H1 (cell line): ENCODE measurements around the gene BCL2L11. TPM values are rescaled to one million over a fixed set of nuclear protein-coding genes. Genes with fewer than 3 reads are reported as not detected.

Experiments
- CTCF ChIA-PET: fragments of 300-600 bp; sonication (Branson Sonifier 250); formaldehyde crosslinking; loops from one replicate; lab custom pipeline; 2021; ENCODE audit not compliant: partially characterized antibody; lab: Charles Lee
- POLR2A ChIA-PET: fragments of 300-600 bp; sonication (Branson Sonifier 250); formaldehyde crosslinking; loops from one replicate; lab custom pipeline; 2021; ENCODE audit warnings: inconsistent platforms; ENCODE audit not compliant: partially characterized antibody; lab: Charles Lee
- DNase-seq, 2 experiments: peaks; one replicate each; pipeline versions ENCODE4 v3.0.0 to v3.0.0-alpha.2; 2010 to 2022; ENCODE audit warnings: low spot score in 2 of 2, low read depth in 1 of 2, mixed read lengths in 1 of 2
- FAIRE-seq: peaks from 2 replicates; lab custom pipeline; 2011; peaks lifted over from hg19 to GRCh38; lab: Jason Lieb, UNC
- H2AFZ ChIP-seq: 2 replicates; pipeline ENCODE4 v1.8.1; 2012; ENCODE audit warnings: low read length, inconsistent platforms
- H2AK5ac ChIP-seq: 2 replicates; pipeline ENCODE4 v1.6.1; 2013; ENCODE audit warnings: low read depth, low read length
- H2BK120ac ChIP-seq: replicated peaks from 2 replicates; pipeline ENCODE3; 2013; ENCODE audit warnings: low read depth, low read length, inconsistent platforms
- H2BK12ac ChIP-seq: 2 replicates; pipeline ENCODE4 v1.6.1; 2013; ENCODE audit warnings: low read depth, low read length
- H2BK15ac ChIP-seq: 2 replicates; pipeline ENCODE4 v1.6.1; 2013; ENCODE audit warnings: low read length
- H2BK20ac ChIP-seq: 2 replicates; pipeline ENCODE4 v1.6.1; 2013; ENCODE audit warnings: low read length
- H2BK5ac ChIP-seq: 2 replicates; pipeline ENCODE4 v1.6.1; 2013; ENCODE audit warnings: low read depth, low read length
- H3K14ac ChIP-seq: 2 replicates; pipeline ENCODE4 v1.6.1; 2013; ENCODE audit warnings: inconsistent platforms; ENCODE audit not compliant: insufficient read length
- H3K18ac ChIP-seq: 2 replicates; pipeline ENCODE4 v1.6.1; 2013; ENCODE audit warnings: low read length; ENCODE audit errors: extremely low read depth
- H3K23ac ChIP-seq: 2 replicates; pipeline ENCODE4 v1.6.1; 2013; ENCODE audit warnings: inconsistent platforms; ENCODE audit not compliant: insufficient read length
- H3K23me2 ChIP-seq: 2 replicates; pipeline ENCODE4 v1.6.1; 2013; ENCODE audit warnings: low read depth, low read length
- H3K27ac ChIP-seq: 2 replicates; pipeline ENCODE4 v1.6.1; 2011; ENCODE audit warnings: low read depth, low read length, inconsistent platforms
- H3K27me3 ChIP-seq, 4 experiments: replicated peaks in 1 of 4; 1 replicate in 1 of 4; 2 replicates in 3 of 4; pipeline versions ENCODE4 v1.6.1 to v1.8.1; 2011 to 2013; ENCODE audit warnings: low read length in 3 of 4, mild to moderate bottlenecking in 3 of 4, inconsistent platforms in 2 of 4, mixed read lengths in 2 of 4, moderate library complexity in 1 of 4; ENCODE audit not compliant: control insufficient read depth in 3 of 4, insufficient read depth in 3 of 4; ENCODE audit errors: extremely low read depth in 1 of 4
- H3K36me3 ChIP-seq, 4 experiments: 2 replicates each; pipeline versions ENCODE4 v1.6.1 to v1.8.1; 2011 to 2013; ENCODE audit warnings: mild to moderate bottlenecking in 4 of 4, low read length in 3 of 4, moderate library complexity in 2 of 4, control low read depth in 1 of 4, inconsistent platforms in 1 of 4; ENCODE audit not compliant: insufficient read depth in 4 of 4, control insufficient read depth in 2 of 4
- H3K4ac ChIP-seq: replicated peaks from 2 replicates; pipeline ENCODE3; 2013; ENCODE audit warnings: low read length, low read depth, mixed read lengths, inconsistent platforms; ENCODE audit not compliant: insufficient read length
- H3K4me1 ChIP-seq, 4 experiments: replicated peaks in 1 of 4; 1 replicate in 1 of 4; 2 replicates in 3 of 4; pipeline versions ENCODE4 v1.6.1 to v1.8.1; 2011 to 2013; ENCODE audit warnings: low read length in 3 of 4, inconsistent platforms in 2 of 4, mixed read lengths in 1 of 4; ENCODE audit not compliant: insufficient read depth in 4 of 4, control insufficient read depth in 3 of 4
- H3K4me2 ChIP-seq, 2 experiments: 2 replicates each; pipeline versions ENCODE4 v1.6.1 to v1.8.1; 2011 to 2013; ENCODE audit warnings: low read depth in 2 of 2, low read length in 2 of 2, control low read depth in 1 of 2, inconsistent platforms in 1 of 2, mild to moderate bottlenecking in 1 of 2; ENCODE audit not compliant: insufficient read depth in 1 of 2
- H3K4me3 ChIP-seq, 4 experiments: fragments of 200-600, 300-600 bp in 1 of 4; sonication (generic), shearing (Covaris generic), sonication (Bioruptor Twin) in 1 of 4; 2 replicates each; pipeline versions ENCODE4 v1.5.1 to v1.8.1; 2011 to 2016; ENCODE audit warnings: low read length in 4 of 4, low read depth in 3 of 4, control low read depth in 2 of 4, inconsistent platforms in 2 of 4, mild to moderate bottlenecking in 2 of 4, mixed read lengths in 1 of 4, moderate library complexity in 1 of 4; ENCODE audit not compliant: insufficient read depth in 2 of 4; ENCODE audit errors: extremely low read depth in 1 of 4
- H3K56ac ChIP-seq: replicated peaks from 2 replicates; pipeline ENCODE3; 2013; ENCODE audit warnings: low read depth, mild to moderate bottlenecking, mixed read lengths, low read length, inconsistent platforms; ENCODE audit not compliant: insufficient read length
- H3K79me1 ChIP-seq: 2 replicates; pipeline ENCODE4 v1.6.1; 2013; ENCODE audit warnings: low read depth, low read length, control low read depth
- H3K79me2 ChIP-seq, 2 experiments: 2 replicates each; pipeline versions ENCODE4 v1.6.1 to v1.8.1; 2012 to 2013; ENCODE audit warnings: low read length in 2 of 2, mild to moderate bottlenecking in 2 of 2, inconsistent platforms in 1 of 2; ENCODE audit not compliant: insufficient read depth in 2 of 2, control insufficient read depth in 1 of 2
- H3K9ac ChIP-seq, 4 experiments: replicated peaks in 1 of 4; 1 replicate in 1 of 4; 2 replicates in 3 of 4; pipeline versions ENCODE4 v1.6.1 to v1.8.1; 2011 to 2013; ENCODE audit warnings: low read depth in 3 of 4, low read length in 3 of 4, control low read depth in 2 of 4, mild to moderate bottlenecking in 2 of 4, moderate library complexity in 2 of 4, inconsistent platforms in 1 of 4; ENCODE audit errors: extremely low read depth in 1 of 4
- H3K9me3 ChIP-seq, 2 experiments: 2 replicates each; pipeline versions ENCODE4 v1.6.1 to v1.8.1; 2012 to 2013; ENCODE audit warnings: mild to moderate bottlenecking in 2 of 2, moderate library complexity in 2 of 2, control low read depth in 1 of 2, inconsistent platforms in 1 of 2, low read depth in 1 of 2, low read length in 1 of 2, mixed read lengths in 1 of 2; ENCODE audit not compliant: insufficient read depth in 2 of 2
- H4K20me1 ChIP-seq, 2 experiments: replicated peaks in 1 of 2; 2 replicates each; pipeline versions ENCODE3 to v1.8.1; 2011 to 2013; ENCODE audit warnings: inconsistent platforms in 2 of 2, low read length in 2 of 2, mild to moderate bottlenecking in 1 of 2; ENCODE audit not compliant: insufficient read depth in 2 of 2, control insufficient read depth in 1 of 2
- H4K5ac ChIP-seq: 2 replicates; pipeline ENCODE4 v1.6.1; 2013; ENCODE audit warnings: low read length, low read depth, mixed read lengths, inconsistent platforms; ENCODE audit not compliant: insufficient read length
- H4K8ac ChIP-seq: 2 replicates; pipeline ENCODE4 v1.8.0; 2013; ENCODE audit warnings: mild to moderate bottlenecking, moderate library complexity, low read length, inconsistent platforms; ENCODE audit not compliant: insufficient read depth; ENCODE audit errors: extremely low read depth
- H4K91ac ChIP-seq: replicated peaks from 2 replicates; pipeline ENCODE3; 2013; ENCODE audit warnings: low read length, mixed read lengths, inconsistent platforms; ENCODE audit not compliant: insufficient read length
- E2F6 ChIP-seq: IDR thresholded peaks from 2 replicates; pipeline ENCODE4 v1.6.1; 2012; ENCODE audit warnings: inconsistent platforms
- FOSL1 ChIP-seq: IDR thresholded peaks from 2 replicates; pipeline ENCODE4 v1.6.1; 2011; ENCODE audit warnings: mild to moderate bottlenecking, low read depth, low read length, moderate library complexity; ENCODE audit not compliant: insufficient read depth
- KDM5A ChIP-seq: fragments of 200-600 bp; IDR thresholded peaks from 2 replicates; pipeline ENCODE4 v1.7.1; 2012; ENCODE audit warnings: mild to moderate bottlenecking, low read length, inconsistent platforms, mixed read lengths
- POLR2AphosphoS5 ChIP-seq: IDR thresholded peaks from 2 replicates; pipeline ENCODE4 v1.6.1; 2011; ENCODE audit warnings: low read depth, low read length
- TAF7 ChIP-seq: optimal IDR thresholded peaks from 2 replicates; pipeline ENCODE3; 2011; ENCODE audit warnings: low read depth, mild to moderate bottlenecking, inconsistent platforms, low read length, moderate library complexity, borderline replicate concordance
- WGBS, 2 experiments: shearing (Covaris generic) in 1 of 2; methylation state at CpG; one replicate each; pipeline versions ENCODE4 v1.1.6 to v1.1.7; 2013 to 2015; ENCODE audit warnings: low lambda C conversion rate in 2 of 2, mixed read lengths in 2 of 2, inconsistent platforms in 1 of 2, low coverage in 1 of 2, missing lambda C conversion rate in 1 of 2; ENCODE audit not compliant: insufficient replicate concordance in 2 of 2, insufficient coverage in 1 of 2, insufficient read length in 1 of 2; ENCODE audit errors: extremely low coverage in 1 of 2, missing lambda C conversion rate in 1 of 2; 5-methylcytosine and 5-hydroxymethylcytosine counted together
- polyA plus RNA-seq, 7 experiments: library from polyadenylated mRNA; depleted of rRNA in 3 of 7; stranded (reverse) in 5 of 7; unstranded in 2 of 7; fragments of >200 nt in 5 of 7; fragments of 200-250 nt in 2 of 7; gene quantifications; 1 replicate in 5 of 7; 2 replicates in 1 of 7; 4 replicates in 1 of 7; pipeline versions ENCODE4 v1.2.1 to v1.2.3, GENCODE V29; 2011 to 2013; ENCODE audit warnings: missing spikeins in 2 of 7, mixed read lengths in 2 of 7
- total RNA-seq: library from RNA; stranded (reverse); fragmentation: NEBNext Ultra II Directional; extraction: Animal tissue kit (Norgen Biotek cat#: 25700); gene quantifications from 2 replicates; pipeline ENCODE4 v1.2.1, GENCODE V29; 2021

The BCL2L11 gene
- total and polyA plus RNA-seq, 2 of the 8 experiments (the other 6 are each of a cell fraction or from before 2014, with no cell fraction given): 7.5 to 22.9 TPM

DNA sequence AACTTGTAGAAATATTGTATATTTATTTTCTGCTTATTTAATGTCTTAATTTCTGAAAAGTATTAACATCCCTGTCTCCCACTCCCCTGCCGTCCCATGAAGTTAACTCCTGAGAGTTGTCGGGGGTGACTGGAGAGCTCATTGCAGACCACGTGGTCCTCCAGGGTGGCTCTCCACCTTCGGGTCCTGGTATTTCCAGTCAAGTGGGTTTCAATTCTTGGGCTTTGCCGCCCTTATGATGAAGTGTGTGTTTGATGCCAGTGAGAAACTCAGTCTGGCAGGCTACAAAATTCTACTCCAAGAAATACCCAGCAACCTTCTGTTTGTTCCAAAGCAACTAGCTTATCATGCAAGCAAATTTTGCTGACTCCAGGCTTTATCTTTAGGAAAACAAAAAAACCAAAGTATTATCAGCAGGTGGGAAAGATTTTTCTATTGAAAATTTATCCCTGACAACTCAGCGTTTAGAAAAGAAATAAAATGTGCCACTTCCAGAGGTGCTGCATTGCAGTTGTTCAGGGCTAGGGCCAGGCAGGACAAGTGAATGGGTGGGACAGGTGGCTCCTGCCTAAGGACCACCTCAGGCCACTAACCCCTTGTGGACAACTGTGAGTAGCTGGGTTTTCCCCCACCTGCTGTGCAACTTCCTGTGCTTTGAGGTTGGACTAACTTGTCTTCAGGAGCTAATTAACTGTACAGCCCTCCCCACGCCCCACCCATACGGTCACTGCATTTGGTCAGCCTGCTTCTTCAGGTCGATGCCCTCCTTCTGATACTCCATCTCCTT is 46.6 kb downstream of the BCL2L11 start:
- Histone ChIP-seq H2BK5ac (no peak overlapping the region), H4K91ac (no peak overlapping the region), H4K5ac (no peak overlapping the region), H3K4me3 (no peak overlapping the region), H3K27ac (no peak overlapping the region), H3K4ac (no peak overlapping the region), H2AK5ac (no peak overlapping the region), H3K4me2 (no peak overlapping the region), H3K4me1 (peaks cover 5 to 21% (median 9%) of the 10 kb centered on the region in 4 experiments), H2BK120ac (no peak overlapping the region), H3K36me3 (peaks cover 0 to 23% (median 5%) of the 10 kb centered on the region in 4 experiments; a peak in 2 of 8 replicates), H2AFZ (no peak overlapping the region), H4K8ac (no peak overlapping the region), H3K14ac (no peak overlapping the region), H3K23me2 (no peaks in the 10 kb centered on the region), H2BK12ac (no peak overlapping the region), H3K79me1 (peaks cover 2% of the 10 kb centered on the region; the same call in 1 of the 2 replicates), H3K27me3 (no peaks in the 10 kb centered on the region), H3K56ac (no peak overlapping the region), H3K18ac (no peak overlapping the region), H3K9ac (no peak overlapping the region), H3K9me3 (no peaks in the 10 kb centered on the region), H3K79me2 (no peaks in the 10 kb centered on the region), H2BK20ac (no peak overlapping the region), H3K23ac (no peak overlapping the region), H4K20me1 (peaks cover 2 to 3% of the 10 kb centered on the region in 2 experiments), H2BK15ac (no peak overlapping the region)
- 88% methylated on average over 9 of the region's 9 CpGs; no CpG with 5 or more reads in 1 of the 2 experiments for WGBS, 2 experiments
- FAIRE-seq (no peak), DNase-seq (no peak)
- ChIA-PET POLR2A (interaction anchor here (1.6 to 2.6 kb wide), 2 partner anchors 12 to 46 kb away, joined by 4 to 7 read pairs; partner anchors contain the start of gene BCL2L11), CTCF (interaction anchor here (1.0 to 1.1 kb wide), 2 partner anchors 9 kb away, joined by 3 read pairs; no protein-coding TSS in a partner anchor)
- no peak for TF ChIP-seq TAF7
- TF ChIP-seq POLR2AphosphoS5: peak; percentile 45; the same call in 1 of the 2 replicates
- no peak for TF ChIP-seq E2F6
- no peak for TF ChIP-seq FOSL1
- TF ChIP-seq KDM5A: no peak
